H1 (cell line): ENCODE measurements around the gene DYRK1A. TPM values are rescaled to one million over a fixed set of nuclear protein-coding genes. Genes with fewer than 3 reads are reported as not detected.

Source experiments
- CEBPB ChIP-seq: IDR thresholded peaks from 2 replicates; pipeline ENCODE4 v1.6.1; 2012; ENCODE audit warnings: low read depth, low read length
- CHD1 ChIP-seq: IDR thresholded peaks from 2 replicates; pipeline ENCODE4 v1.6.1; 2012; ENCODE audit warnings: low read depth, low read length, improper control_type of control experiment
- E2F6 ChIP-seq: IDR thresholded peaks from 2 replicates; pipeline ENCODE4 v1.6.1; 2012; ENCODE audit warnings: inconsistent platforms
- HDAC2 ChIP-seq, 2 experiments: fragments of 300-600 bp in 1 of 2; sonication (generic) in 1 of 2; IDR thresholded peaks; 2 replicates each; pipeline ENCODE4 v1.6.1; 2011 to 2012; ENCODE audit warnings: low read depth in 2 of 2, low read length in 2 of 2, mild to moderate bottlenecking in 2 of 2, moderate library complexity in 2 of 2, borderline replicate concordance in 1 of 2, inconsistent platforms in 1 of 2
- KDM1A ChIP-seq: fragments of 200-600, 300-600 bp; sonication (generic); IDR thresholded peaks from 2 replicates; pipeline ENCODE4 v1.7.1; 2016; ENCODE audit warnings: mild to moderate bottlenecking, low read length, borderline replicate concordance
- NRF1 ChIP-seq: IDR thresholded peaks from 2 replicates; pipeline ENCODE4 v1.6.1; 2011; ENCODE audit warnings: mild to moderate bottlenecking, low read depth, low read length, improper control_type of control experiment
- RBBP5 ChIP-seq: IDR thresholded peaks from 2 replicates; pipeline ENCODE4 v1.7.1; 2012; ENCODE audit warnings: low read depth, mild to moderate bottlenecking, inconsistent platforms, low read length, moderate library complexity, borderline replicate concordance
- SIRT6 ChIP-seq: IDR thresholded peaks from one replicate; pipeline ENCODE4 v1.7.1; 2012; ENCODE audit warnings: low read length, inconsistent platforms
- SUZ12 ChIP-seq: fragments of 200-600 bp; sonication (generic); IDR thresholded peaks from 2 replicates; pipeline ENCODE4 v1.6.1; 2012; ENCODE audit warnings: mild to moderate bottlenecking, inconsistent platforms, low read length, moderate library complexity, mixed read lengths
- polyA plus RNA-seq, 7 experiments: library from polyadenylated mRNA; depleted of rRNA in 3 of 7; stranded (reverse) in 5 of 7; unstranded in 2 of 7; fragments of >200 nt in 5 of 7; fragments of 200-250 nt in 2 of 7; gene quantifications; 1 replicate in 5 of 7; 2 replicates in 1 of 7; 4 replicates in 1 of 7; pipeline versions ENCODE4 v1.2.1 to v1.2.3, GENCODE V29; 2011 to 2013; ENCODE audit warnings: missing spikeins in 2 of 7, mixed read lengths in 2 of 7
- total RNA-seq: library from RNA; stranded (reverse); fragmentation: NEBNext Ultra II Directional; extraction: Animal tissue kit (Norgen Biotek cat#: 25700); gene quantifications from 2 replicates; pipeline ENCODE4 v1.2.1, GENCODE V29; 2021
- TF ChIP-seq, protein P1 (sequence below): fragments of 300-600 bp; sonication (generic); IDR thresholded peaks from 2 replicates; pipeline ENCODE4 v1.7.1; 2012; ENCODE audit warnings: low read length, moderate library complexity, mild to moderate bottlenecking, inconsistent platforms; ENCODE audit not compliant: insufficient replicate concordance
- TF ChIP-seq, protein P2 (sequence below): IDR thresholded peaks from 2 replicates; pipeline ENCODE4 v1.6.1; 2012; ENCODE audit warnings: inconsistent platforms

DYRK1A gene
- total and polyA plus RNA-seq, 2 of the 8 experiments (the other 6 are each of a cell fraction or from before 2014, with no cell fraction given), result 61.1 to 62.2 TPM

GRCh38 chr21:37451446-37451845 is 84.9 kb downstream of the DYRK1A start (continued):
- TF ChIP-seq, protein P1, sequence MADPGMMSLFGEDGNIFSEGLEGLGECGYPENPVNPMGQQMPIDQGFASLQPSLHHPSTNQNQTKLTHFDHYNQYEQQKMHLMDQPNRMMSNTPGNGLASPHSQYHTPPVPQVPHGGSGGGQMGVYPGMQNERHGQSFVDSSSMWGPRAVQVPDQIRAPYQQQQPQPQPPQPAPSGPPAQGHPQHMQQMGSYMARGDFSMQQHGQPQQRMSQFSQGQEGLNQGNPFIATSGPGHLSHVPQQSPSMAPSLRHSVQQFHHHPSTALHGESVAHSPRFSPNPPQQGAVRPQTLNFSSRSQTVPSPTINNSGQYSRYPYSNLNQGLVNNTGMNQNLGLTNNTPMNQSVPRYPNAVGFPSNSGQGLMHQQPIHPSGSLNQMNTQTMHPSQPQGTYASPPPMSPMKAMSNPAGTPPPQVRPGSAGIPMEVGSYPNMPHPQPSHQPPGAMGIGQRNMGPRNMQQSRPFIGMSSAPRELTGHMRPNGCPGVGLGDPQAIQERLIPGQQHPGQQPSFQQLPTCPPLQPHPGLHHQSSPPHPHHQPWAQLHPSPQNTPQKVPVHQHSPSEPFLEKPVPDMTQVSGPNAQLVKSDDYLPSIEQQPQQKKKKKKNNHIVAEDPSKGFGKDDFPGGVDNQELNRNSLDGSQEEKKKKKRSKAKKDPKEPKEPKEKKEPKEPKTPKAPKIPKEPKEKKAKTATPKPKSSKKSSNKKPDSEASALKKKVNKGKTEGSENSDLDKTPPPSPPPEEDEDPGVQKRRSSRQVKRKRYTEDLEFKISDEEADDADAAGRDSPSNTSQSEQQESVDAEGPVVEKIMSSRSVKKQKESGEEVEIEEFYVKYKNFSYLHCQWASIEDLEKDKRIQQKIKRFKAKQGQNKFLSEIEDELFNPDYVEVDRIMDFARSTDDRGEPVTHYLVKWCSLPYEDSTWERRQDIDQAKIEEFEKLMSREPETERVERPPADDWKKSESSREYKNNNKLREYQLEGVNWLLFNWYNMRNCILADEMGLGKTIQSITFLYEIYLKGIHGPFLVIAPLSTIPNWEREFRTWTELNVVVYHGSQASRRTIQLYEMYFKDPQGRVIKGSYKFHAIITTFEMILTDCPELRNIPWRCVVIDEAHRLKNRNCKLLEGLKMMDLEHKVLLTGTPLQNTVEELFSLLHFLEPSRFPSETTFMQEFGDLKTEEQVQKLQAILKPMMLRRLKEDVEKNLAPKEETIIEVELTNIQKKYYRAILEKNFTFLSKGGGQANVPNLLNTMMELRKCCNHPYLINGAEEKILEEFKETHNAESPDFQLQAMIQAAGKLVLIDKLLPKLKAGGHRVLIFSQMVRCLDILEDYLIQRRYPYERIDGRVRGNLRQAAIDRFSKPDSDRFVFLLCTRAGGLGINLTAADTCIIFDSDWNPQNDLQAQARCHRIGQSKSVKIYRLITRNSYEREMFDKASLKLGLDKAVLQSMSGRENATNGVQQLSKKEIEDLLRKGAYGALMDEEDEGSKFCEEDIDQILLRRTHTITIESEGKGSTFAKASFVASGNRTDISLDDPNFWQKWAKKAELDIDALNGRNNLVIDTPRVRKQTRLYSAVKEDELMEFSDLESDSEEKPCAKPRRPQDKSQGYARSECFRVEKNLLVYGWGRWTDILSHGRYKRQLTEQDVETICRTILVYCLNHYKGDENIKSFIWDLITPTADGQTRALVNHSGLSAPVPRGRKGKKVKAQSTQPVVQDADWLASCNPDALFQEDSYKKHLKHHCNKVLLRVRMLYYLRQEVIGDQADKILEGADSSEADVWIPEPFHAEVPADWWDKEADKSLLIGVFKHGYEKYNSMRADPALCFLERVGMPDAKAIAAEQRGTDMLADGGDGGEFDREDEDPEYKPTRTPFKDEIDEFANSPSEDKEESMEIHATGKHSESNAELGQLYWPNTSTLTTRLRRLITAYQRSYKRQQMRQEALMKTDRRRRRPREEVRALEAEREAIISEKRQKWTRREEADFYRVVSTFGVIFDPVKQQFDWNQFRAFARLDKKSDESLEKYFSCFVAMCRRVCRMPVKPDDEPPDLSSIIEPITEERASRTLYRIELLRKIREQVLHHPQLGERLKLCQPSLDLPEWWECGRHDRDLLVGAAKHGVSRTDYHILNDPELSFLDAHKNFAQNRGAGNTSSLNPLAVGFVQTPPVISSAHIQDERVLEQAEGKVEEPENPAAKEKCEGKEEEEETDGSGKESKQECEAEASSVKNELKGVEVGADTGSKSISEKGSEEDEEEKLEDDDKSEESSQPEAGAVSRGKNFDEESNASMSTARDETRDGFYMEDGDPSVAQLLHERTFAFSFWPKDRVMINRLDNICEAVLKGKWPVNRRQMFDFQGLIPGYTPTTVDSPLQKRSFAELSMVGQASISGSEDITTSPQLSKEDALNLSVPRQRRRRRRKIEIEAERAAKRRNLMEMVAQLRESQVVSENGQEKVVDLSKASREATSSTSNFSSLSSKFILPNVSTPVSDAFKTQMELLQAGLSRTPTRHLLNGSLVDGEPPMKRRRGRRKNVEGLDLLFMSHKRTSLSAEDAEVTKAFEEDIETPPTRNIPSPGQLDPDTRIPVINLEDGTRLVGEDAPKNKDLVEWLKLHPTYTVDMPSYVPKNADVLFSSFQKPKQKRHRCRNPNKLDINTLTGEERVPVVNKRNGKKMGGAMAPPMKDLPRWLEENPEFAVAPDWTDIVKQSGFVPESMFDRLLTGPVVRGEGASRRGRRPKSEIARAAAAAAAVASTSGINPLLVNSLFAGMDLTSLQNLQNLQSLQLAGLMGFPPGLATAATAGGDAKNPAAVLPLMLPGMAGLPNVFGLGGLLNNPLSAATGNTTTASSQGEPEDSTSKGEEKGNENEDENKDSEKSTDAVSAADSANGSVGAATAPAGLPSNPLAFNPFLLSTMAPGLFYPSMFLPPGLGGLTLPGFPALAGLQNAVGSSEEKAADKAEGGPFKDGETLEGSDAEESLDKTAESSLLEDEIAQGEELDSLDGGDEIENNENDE, result no peak
- no peak for TF ChIP-seq E2F6
- TF ChIP-seq HDAC2 (IDR thresholded peaks at IDR 0.05; ENCODE audit: borderline replicate concordance in 1 of 2, low read depth in 2 of 2, low read length in 2 of 2), result no peak
- no peak for TF ChIP-seq CEBPB
- TF ChIP-seq CHD1, result no peak
- no peak for TF ChIP-seq SIRT6
- no peak for TF ChIP-seq RBBP5
- no peak for TF ChIP-seq SUZ12
- no peak for TF ChIP-seq KDM1A
- TF ChIP-seq, protein P2, sequence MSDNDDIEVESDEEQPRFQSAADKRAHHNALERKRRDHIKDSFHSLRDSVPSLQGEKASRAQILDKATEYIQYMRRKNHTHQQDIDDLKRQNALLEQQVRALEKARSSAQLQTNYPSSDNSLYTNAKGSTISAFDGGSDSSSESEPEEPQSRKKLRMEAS, result no peak
- no peak for TF ChIP-seq NRF1
